Stomach (tissue), 9 donors: Measurements from ENCODE around the gene HS2ST1. TPM values are rescaled to one million over a fixed set of nuclear protein-coding genes. Genes with fewer than 3 reads are reported as not detected.

ENCODE experiments used
- DNase-seq, 2 donors: peaks; one replicate each; pipeline versions ENCODE4 v3.0.0 to v3.0.0-alpha.2; 2013 to 2019
- H3K27ac ChIP-seq, 5 donors: fragments of 200-600 bp in 4 of 5; sonication (generic) in 4 of 5; one replicate each; pipeline ENCODE4 v1.5.1; 2013 to 2019; ENCODE audit warnings: mild to moderate bottlenecking in 1 of 5, moderate library complexity in 1 of 5
- H3K27me3 ChIP-seq, 3 donors: fragments of 200-600 bp; sonication (generic); one replicate each; pipeline ENCODE4 v1.5.1; 2017 to 2019; ENCODE audit warnings: mixed run types in 1 of 3
- H3K36me3 ChIP-seq, 4 donors: fragments of 200-600 bp; sonication (generic); 1 replicate in 3 of 4; 2 replicates in 1 of 4; pipeline ENCODE4 v1.5.1; 2016 to 2019
- H3K4me1 ChIP-seq, 4 donors: fragments of 200-600 bp; sonication (generic); one replicate each; pipeline ENCODE4 v1.5.1; 2016 to 2019
- H3K4me3 ChIP-seq, 4 donors: fragments of 200-600 bp; sonication (generic) in 3 of 4; one replicate each; pipeline ENCODE4 v1.5.1; 2016 to 2019; ENCODE audit warnings: mild to moderate bottlenecking in 1 of 4
- H3K9me3 ChIP-seq, 4 donors: fragments of 200-600 bp; sonication (generic); one replicate each; pipeline ENCODE4 v1.5.1; 2016 to 2019
- EP300 ChIP-seq: sonication (generic); formaldehyde crosslinking; IDR thresholded peaks from one replicate; pipeline ENCODE4 v1.6.1; 2017; ENCODE audit warnings: antibody characterized with exemption
- POLR2A ChIP-seq, 4 donors: fragments of 450-650 bp; IDR thresholded peaks; one replicate each; pipeline ENCODE4 v1.6.1; 2016; ENCODE audit warnings: antibody characterized with exemption in 4 of 4, control low read depth in 2 of 4, mild to moderate bottlenecking in 1 of 4, moderate library complexity in 1 of 4
- POLR2AphosphoS5 ChIP-seq, 3 donors: sonication (generic); formaldehyde crosslinking; IDR thresholded peaks; one replicate each; pipeline ENCODE4 v1.6.1; 2016; ENCODE audit warnings: antibody characterized with exemption in 3 of 3
- WGBS, 5 donors: extraction: QIAGEN DNeasy Blood & Tissue Kit in 3 of 5; methylation state at CpG; one replicate each; pipeline versions ENCODE4 v1.1.5 to v1.1.7; 2013 to 2018; 5-methylcytosine and 5-hydroxymethylcytosine counted together
- intact Hi-C: fragments of 100-400 bp; cut with DNase I; formaldehyde crosslinking; loops from one replicate; pipeline ENCODE4 v1.15.1; 2023; ENCODE audit warnings: low total_unique reads
- polyA plus RNA-seq, 3 donors: library from polyadenylated mRNA; stranded (reverse); fragments of 200-250 nt; gene quantifications; one replicate each; pipeline ENCODE4 v1.2.3, GENCODE V29; 2013
- total RNA-seq, 5 donors: library from RNA; depleted of rRNA; stranded (reverse); fragments of >200 nt; gene quantifications; one replicate each; pipeline versions ENCODE4 v1.1.0 to v1.2.3, GENCODE V29; 2014 to 2016
- TF ChIP-seq, protein P1 (sequence below), 7 experiments: fragments of 450-650 bp in 4 of 7; fragments of 200-600 bp in 3 of 7; sonication (generic) in 3 of 7; IDR thresholded peaks; one replicate each; pipeline ENCODE4 v1.5.1; 2016 to 2019; ENCODE audit warnings: antibody characterized with exemption in 7 of 7, control low read depth in 2 of 7, mild to moderate bottlenecking in 1 of 7
- donor health status: healthy with polysubstance abuse.
- donor health status: Bipolar disorder and iron deficiency.
- donor health status: healthy.

HS2ST1 gene
- total and polyA plus RNA-seq, 8 donors, result 1.8 to 29.0 (median 5.1) TPM

- DNase-seq, result no peak
- TF ChIP-seq POLR2A (IDR thresholded peaks at IDR 0.05), result no peak
- no peak for TF ChIP-seq EP300
- TF ChIP-seq, protein P1, sequence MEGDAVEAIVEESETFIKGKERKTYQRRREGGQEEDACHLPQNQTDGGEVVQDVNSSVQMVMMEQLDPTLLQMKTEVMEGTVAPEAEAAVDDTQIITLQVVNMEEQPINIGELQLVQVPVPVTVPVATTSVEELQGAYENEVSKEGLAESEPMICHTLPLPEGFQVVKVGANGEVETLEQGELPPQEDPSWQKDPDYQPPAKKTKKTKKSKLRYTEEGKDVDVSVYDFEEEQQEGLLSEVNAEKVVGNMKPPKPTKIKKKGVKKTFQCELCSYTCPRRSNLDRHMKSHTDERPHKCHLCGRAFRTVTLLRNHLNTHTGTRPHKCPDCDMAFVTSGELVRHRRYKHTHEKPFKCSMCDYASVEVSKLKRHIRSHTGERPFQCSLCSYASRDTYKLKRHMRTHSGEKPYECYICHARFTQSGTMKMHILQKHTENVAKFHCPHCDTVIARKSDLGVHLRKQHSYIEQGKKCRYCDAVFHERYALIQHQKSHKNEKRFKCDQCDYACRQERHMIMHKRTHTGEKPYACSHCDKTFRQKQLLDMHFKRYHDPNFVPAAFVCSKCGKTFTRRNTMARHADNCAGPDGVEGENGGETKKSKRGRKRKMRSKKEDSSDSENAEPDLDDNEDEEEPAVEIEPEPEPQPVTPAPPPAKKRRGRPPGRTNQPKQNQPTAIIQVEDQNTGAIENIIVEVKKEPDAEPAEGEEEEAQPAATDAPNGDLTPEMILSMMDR (IDR thresholded peaks at IDR 0.05), result no peak
- TF ChIP-seq POLR2AphosphoS5 (IDR thresholded peaks at IDR 0.05), result no peak
- no peaks in the 10 kb centered on the region for H3K36me3 ChIP-seq
- H3K9me3 ChIP-seq, result no peaks in the 10 kb centered on the region
- intact Hi-C loops, result no loop called here
- no peaks in the 10 kb centered on the region for H3K27me3 ChIP-seq
- H3K4me3 ChIP-seq, result no peak overlapping the region
- no peaks in the 10 kb centered on the region for H3K4me1 ChIP-seq
- H3K27ac ChIP-seq, result no peak overlapping the region
- WGBS, 5 donors, result 47 to 68% (median 50%) methylated on average over 2 of the region's 2 CpGs
These were observed 56.5 kb downstream of the HS2ST1 start for GRCh38 chr1:86970938-86971337.

DNA sequence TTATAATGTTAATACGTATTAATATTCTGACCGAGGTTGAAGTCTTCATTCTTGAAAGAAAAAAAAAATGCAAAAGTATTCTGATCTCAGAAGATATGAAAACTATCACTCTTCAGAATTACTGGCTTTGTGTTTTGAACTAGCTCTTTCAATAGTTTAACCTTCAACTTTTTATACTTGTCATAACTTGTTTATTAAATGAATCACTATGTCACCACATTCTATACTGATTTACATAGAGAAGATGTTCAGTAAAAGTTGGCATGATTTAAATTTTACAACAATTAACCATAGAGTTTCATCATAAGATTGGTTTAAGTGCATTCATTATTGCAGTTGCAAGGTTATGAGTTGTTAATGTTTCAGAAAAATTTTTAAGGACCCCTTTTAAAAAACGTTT is 57.3 kb downstream of the HS2ST1 start:
- Histone ChIP-seq H3K27ac (no peak overlapping the region), H3K9me3 (no peaks in the 10 kb centered on the region), H3K4me3 (no peak overlapping the region), H3K27me3 (no peaks in the 10 kb centered on the region), H3K4me1 (no peaks in the 10 kb centered on the region), H3K36me3 (no peaks in the 10 kb centered on the region)
- intact Hi-C loops, result no loop called here
- TF ChIP-seq EP300 (no peak), POLR2A (IDR thresholded peaks at IDR 0.05) (no peak), POLR2AphosphoS5 (IDR thresholded peaks at IDR 0.05) (no peak)
- TF ChIP-seq, protein P1 (IDR thresholded peaks at IDR 0.05), result no peak
- 58 to 68% (median 66%) methylated on average over 3 of the region's 3 CpGs for WGBS, 5 donors
- DNase-seq, result no peak

- TF ChIP-seq POLR2A (IDR thresholded peaks at IDR 0.05) (no peak), EP300 (no peak), POLR2AphosphoS5 (IDR thresholded peaks at IDR 0.05) (no peak)
- TF ChIP-seq, protein P1 (IDR thresholded peaks at IDR 0.05), result no peak
- 63 to 73% (median 68%) methylated on average over 2 of the region's 2 CpGs for WGBS, 5 donors
- Histone ChIP-seq H3K27ac (no peak overlapping the region), H3K4me3 (no peak overlapping the region), H3K36me3 (no peaks in the 10 kb centered on the region), H3K9me3 (no peaks in the 10 kb centered on the region), H3K4me1 (no peaks in the 10 kb centered on the region), H3K27me3 (no peaks in the 10 kb centered on the region)
- peak in 1 of 2 donors; percentile 36 for DNase-seq
- intact Hi-C loops, result no loop called here
These were observed 57.8 kb downstream of the HS2ST1 start for GRCh38 chr1:86972262-86972661.

GRCh38 chr1:86975993-86976550 is 61.6 kb downstream of the HS2ST1 start:
- Histone ChIP-seq H3K4me3 (no peak overlapping the region), H3K27ac (no peak overlapping the region), H3K9me3 (no peaks in the 10 kb centered on the region), H3K36me3 (no peaks in the 10 kb centered on the region), H3K4me1 (no peaks in the 10 kb centered on the region), H3K27me3 (no peaks in the 10 kb centered on the region)
- intact Hi-C loops, result no loop called here
- 66 to 69% (median 67%) methylated on average over 2 of the region's 2 CpGs for WGBS, 5 donors
- no peak for TF ChIP-seq POLR2AphosphoS5 (IDR thresholded peaks at IDR 0.05)
- TF ChIP-seq EP300, result no peak
- no peak for TF ChIP-seq POLR2A (IDR thresholded peaks at IDR 0.05)
- TF ChIP-seq, protein P1 (IDR thresholded peaks at IDR 0.05), result no peak
- no peak for DNase-seq
